GM21360 (cell line): Measurements from ENCODE around the gene RDM1.
"Not testable (repeated sequence)": the region's sequence is repeated elsewhere in the genome, so short reads cannot be mapped to it uniquely, and the experiment has no call there.

Experiments used
- ATAC-seq: cut with Tn5 transposase; IDR thresholded peaks from one replicate; pipeline ENCODE4 v1.9.1; 2021; ENCODE audit warnings: mild to moderate bottlenecking, moderate library complexity; ENCODE audit not compliant: unreplicated experiment

Gene RDM1, protein sequence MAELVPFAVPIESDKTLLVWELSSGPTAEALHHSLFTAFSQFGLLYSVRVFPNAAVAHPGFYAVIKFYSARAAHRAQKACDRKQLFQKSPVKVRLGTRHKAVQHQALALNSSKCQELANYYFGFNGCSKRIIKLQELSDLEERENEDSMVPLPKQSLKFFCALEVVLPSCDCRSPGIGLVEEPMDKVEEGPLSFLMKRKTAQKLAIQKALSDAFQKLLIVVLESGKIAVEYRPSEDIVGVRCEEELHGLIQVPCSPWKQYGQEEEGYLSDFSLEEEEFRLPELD

DNA sequence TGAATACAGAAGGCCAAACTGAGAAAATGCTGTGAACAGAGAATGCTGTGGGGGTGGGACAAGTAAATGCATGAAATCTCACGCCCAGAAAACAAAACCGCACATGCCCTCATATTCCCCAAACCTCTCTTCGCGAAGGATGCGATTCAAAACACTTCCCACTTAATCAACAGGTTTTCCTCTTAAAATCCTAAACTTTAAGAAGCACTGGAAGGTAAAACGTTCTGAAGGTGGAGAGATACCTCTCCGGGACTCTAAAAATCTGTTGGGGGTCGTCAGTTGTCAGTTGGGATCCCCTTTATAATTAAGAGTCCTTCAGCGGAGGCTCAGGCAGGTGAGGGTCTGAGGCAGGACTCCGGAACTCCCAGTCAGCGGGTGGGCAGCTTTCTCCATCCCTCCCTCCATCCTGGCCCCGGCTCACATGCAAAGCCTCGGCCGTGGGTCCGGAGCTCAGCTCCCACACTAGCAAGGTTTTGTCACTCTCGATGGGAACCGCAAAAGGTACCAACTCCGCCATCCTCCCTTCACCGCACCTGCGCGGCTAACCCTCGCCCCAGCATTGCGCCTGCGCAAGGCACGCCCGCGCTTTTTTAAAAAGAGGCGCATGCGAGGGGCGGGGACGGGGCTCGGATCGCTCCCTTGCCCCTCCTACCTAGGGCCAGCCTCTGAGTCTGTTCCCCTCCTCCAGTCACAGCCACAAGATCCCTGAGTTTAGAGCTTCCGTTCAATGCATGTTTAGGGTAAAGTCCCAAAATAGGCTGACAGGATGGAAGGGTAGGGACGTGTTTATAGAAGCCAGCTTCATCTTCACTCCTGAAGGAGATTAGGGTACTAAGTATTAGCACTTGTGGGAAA lies at the start of gene RDM1:
Gene RDM1, minus strand, starts transcription at position 563 of the 855 bp plus-strand sequence. Its CDS starts 46 bp downstream, at position 517.
- no peak for ATAC-seq

DNA sequence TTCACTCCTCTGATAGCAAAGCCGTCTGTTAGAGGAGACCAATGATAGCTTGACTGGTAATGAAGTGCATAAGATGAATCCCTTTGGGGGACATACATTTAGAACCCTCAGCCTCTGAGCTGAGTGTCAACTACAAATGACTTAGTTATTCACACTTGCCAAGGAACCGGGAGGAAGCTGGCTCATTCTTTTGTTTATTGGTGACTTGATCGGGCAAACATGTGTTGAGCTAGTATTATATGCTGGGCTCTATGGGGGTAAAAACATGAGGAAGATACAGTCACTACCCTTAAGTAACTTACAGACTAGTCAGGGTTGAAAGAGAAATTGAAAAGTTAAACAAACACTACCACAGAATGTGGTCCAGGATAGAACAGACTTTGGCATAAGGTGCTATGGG lies 47.8 kb upstream of the RDM1 start:
- no peak for ATAC-seq

DNA sequence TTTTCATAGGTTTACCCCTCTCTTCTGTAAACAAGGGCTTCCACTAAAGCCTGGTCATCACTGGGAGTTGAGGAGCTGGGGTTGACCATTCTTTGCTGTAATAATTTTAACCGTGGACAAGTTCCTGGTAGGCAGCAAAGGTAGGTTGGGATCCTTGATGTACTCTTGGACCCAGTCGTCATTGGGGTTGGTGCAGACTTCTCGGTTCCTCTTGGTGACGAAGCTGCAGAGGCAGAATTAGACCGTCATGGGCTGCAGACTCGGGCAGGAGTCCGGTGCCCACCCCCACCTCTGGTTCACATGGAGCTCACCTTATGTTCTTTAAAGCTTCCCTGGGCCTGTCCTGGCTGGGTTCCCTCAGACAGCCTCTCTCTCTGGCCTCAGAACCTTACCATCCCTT lies 46.9 kb upstream of the RDM1 start:
- no peak for ATAC-seq

DNA sequence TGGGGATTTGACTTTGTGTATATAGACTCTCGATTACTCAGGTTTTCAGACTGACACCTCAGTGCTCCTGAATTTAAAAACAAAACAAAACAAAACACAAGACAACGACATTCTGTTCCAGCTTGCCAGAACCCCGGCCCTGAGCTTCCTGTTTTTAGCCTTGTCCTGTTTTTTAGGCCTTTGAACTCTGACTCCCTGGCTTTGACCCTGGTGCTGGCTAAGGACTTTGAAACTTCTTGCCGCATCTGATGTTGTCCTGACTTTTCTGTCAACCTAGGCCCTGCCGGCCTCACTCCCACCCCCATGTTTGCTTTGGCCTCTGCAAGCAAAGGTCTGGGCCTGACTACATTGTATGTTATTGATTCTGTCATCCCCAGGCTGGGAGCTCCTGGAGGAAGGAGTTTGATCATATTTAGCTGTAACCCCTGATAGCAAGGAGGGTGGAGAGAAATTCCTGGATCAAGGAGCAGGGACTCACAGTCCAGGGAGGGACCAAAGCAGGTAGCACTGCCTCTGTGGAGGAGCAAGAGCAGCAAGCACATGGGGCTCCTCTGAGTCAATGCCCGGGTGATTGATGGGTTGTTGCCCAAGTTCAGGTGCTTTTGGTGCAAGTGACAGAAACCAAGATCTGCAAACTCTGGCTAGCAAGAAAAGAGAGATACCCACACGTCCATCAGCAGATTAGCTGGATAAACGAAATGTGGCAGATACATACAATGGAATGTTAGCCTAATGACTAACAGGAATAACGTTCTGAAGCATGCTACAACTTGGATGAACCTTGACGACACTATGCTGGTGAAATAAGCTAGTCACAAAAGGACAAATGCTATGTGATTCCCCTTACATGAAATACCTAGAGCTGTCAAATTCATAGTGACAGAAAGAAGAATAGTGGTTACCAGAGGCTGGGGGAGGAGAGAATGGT lies 43.0 kb upstream of the RDM1 start:
- ATAC-seq, result no peak

DNA sequence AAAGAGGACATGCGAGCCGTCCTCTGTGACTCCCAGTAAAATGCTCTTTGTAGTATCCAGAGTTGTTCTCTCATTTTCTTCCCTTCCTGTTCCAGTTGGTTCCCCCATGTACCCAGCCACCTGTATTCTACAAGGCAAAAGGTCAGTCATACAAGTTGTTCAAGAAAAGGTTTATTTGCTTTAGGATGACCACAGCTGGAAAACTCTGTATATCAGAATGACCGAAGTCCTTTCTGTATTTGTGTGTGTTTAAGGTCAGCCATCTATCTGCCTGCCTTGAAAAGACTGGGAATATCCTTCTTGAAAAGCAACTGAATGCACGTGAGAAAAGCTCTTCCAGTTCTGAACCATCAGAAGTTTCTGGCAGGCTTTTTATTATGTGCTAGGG lies 42.4 kb upstream of the RDM1 start:
- no peak for ATAC-seq

DNA sequence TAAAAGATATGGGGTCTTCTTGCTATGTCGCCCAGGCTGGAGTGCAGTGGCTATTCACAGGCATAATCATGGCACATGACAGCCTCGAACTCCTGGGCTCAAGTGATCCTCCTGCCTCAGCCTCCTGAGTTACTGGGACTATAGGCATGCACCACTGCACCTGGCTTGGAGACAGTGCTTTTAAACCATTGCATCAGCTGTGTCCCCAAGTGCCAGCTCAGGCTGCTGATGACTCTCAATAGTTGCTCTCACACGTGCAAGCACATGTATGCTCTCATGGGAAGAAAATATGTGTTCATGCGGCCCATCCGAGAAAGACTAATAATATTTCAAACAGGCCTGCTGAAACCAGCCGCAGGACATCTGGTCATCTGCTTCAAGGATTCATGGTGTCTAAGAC lies 42.0 kb upstream of the RDM1 start:
- no peak for ATAC-seq

DNA sequence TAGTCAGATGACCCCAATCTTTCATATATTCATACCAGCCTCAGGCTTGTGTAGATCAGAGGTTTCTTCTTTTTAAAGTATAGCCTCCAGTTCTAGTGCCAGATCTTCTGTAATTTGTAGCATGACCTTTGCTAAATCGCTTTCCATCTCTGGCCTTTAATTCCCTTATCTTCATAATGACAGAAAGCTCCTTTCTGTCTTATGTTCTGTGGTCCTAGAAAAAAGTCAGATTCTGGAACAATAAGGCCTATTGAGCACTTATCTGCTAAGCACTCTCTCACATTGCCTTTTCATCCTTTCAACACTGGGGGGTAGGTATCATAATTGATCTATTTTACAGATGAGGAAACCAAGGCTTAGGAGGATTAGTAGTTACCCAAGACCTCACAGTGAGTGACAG lies 41.5 kb upstream of the RDM1 start:
- ATAC-seq, result no peak

DNA sequence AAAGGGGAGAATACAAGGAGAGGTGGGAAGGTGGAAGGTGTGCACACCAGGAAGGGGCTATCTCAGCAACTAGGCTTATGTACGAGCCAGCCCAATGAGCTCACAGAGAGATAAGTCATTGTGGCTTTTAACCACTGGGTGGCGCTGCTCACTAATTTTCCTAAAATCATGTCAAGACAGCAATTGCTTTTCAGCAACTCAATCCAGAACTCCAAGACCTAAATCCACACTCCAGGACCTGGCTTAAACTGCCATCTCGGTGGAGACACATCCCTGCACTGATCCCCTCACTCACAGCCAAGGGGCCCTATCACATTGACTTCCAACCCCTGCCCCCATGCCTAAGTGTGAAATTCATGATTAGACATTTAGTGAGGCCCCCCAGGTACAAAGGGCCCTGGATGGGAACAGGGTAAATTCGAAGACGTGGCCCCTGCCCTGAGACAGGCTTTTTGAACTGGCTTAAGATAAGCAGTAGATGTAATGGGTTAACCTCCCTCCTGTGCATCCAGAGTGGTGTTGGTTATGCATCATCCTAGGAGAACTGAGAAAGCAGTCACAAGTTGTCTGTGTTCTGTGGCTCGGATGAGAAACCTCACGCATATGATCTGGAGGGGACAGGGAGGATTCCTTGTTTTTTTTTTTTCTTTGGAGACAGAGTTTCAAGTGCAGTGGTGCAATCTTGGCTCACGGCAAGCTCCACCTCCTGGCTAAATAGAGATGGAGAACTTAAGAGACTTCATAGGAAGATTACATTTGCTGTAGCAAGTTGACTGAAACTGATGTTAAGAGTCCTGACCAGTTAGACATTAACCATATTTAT lies 39.2 kb upstream of the RDM1 start:
- ATAC-seq, result no peak

DNA sequence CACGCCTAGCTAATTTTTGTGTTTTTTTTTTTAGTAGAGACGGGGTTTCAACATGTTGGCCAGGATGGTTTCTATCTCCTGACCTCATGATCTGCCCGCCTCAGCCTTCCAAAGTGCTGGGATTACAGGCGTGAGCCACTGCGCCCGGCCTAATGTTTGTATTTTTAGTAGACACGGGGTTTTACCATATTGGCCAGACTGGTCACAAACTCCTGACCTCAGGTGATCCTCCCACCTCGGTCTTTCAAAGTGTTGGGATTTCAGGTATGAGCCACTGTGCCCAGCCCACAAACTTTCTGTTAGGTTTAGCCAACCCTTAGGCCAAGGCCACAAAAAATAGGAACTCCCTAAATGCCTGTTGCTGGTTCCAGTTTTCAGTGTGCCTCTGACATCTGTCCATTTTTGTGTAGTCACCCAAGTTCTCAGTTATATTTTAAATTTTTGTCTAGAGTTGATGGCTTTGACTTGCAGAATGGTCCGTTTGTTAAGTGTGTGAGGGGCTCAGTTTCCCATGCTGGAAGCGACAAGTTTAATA lies 38.0 kb upstream of the RDM1 start:
- no peak for ATAC-seq

DNA sequence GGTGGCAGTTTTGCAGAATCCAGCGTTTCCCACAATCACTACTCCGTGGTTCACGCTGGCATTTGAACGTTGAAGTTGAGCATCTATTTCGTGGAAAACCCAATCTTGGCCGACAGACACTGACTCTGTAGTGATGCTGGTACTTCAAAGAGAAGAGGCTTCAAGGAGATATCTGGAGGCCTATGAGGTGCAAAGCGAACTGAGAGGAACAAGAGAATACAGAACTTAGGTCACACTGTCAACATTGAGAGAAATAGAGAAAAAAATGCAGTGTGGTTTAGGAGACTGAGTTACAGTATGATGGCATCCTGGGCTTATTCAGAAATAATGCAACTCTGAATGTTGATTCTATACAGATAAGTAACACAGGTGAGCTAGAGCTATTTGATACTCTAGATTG lies 34.7 kb upstream of the RDM1 start:
- no peak for ATAC-seq

DNA sequence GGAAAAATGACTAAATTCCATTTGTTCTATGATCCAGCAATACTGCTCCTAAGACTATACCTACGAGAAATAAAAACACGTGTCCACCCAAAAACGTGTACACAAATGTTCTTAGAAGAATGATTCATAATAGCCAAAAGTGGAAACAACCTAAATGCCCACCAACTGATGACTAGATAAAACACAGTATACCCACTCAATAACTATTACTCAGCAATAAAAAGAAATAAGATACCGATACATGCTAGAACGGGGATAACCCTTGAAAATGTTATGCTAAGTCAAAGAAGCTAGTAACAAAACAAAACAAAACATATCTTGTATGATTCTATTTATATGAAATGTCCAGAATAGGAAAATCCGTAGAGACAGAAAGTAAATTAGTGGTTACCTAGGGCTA lies 33.1 kb upstream of the RDM1 start:
- no peak for ATAC-seq

DNA sequence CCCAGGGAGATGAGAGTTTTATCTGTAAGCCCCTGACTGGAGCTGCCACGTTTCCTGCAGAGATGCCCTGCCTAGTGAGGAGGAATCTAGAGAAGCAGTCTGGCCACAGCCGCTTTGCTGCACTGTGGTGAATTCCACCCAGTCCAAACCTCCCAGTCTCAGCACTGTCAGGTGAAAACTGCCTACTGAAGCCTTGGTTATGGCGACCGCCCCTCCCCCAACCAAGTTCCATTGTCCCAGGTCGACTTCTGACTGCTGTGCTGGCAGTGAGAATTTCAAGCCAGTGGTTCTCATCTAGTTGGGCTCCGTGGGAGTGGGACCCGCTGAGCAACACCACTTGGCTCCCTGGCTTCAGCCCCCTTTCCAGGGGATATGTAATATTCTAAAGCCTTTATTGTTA lies 23.1 kb upstream of the RDM1 start:
- ATAC-seq, result no peak

DNA sequence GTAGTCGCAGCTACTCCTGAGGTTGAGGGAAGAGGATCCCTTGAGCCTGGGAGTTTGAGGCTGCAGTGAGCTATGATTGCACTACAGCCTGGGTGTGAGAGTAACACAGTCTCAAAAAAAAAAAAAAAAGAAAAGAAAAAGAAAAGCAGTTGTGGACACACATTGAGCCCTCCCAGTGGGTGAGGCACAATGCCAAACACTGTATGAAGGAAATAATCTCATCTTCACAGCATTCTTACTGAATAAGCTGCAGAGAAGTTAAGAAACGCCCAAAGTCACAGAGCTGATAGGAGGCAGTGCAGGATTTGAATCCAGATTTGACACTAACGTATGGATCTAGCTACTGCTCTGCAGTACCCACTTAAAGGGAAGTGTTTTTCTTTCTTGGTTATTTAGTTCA lies 18.8 kb upstream of the RDM1 start:
- no peak for ATAC-seq

DNA sequence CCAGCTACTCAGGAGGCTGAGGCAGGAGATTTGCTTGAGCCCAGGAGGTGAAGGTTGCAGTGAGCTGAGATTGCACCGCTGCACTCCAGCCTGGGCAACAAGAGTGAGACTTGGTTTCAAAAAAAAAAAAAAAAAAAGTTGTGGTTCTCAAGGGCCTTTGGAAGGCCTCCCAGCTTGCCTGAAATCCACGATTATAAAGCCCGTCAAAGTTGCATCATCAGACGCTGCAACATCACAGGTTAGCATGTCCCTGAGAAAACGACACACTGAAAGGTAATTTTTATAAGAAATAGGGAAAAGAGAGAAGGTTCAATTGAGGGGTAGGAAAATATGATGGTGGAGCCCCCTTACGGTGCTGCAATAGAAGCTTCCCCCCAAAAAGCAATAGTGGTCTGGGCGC lies 17.5 kb upstream of the RDM1 start:
- no peak for ATAC-seq

DNA sequence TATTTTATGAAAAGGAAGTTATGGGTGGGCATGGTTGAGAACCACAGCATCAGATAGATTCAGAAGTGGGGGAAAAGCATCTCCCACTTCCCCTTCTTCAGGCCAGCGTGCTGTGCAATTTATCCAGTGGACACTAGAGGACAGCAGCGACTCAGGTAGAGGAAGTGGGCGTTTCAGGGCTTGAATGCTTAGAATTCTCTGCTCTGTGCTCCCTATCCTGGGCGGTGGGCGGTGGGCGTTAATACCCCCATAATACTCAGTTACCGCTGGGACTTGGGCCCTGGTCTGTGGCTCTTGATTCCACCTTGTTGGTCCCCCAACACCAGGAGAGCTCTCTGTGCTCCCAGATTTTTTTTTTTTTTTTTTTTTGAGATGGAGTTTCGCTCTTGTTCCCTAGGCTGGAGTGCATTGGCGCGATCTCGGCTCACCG lies 16.6 kb upstream of the RDM1 start:
- ATAC-seq, result no peak

DNA sequence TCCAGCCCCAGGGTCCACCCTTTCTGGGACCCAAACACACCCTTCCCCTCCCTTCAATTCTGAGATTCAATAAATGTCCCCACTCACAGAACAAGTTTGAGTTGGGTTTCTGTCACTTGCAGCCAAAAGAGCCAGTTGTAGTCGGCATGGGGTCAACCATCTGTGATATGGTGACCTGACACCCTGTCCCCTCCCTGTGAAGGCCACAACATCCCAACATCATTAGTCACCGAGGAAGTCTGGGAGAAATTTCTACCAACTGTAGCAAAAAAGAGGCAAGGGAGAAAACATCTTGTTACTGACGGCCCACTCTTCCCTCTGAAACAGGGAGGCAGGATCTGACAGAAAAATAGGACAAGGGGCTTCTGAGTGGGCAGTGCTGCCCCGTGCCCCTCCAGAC lies 13.6 kb upstream of the RDM1 start:
- ATAC-seq, result no peak

DNA sequence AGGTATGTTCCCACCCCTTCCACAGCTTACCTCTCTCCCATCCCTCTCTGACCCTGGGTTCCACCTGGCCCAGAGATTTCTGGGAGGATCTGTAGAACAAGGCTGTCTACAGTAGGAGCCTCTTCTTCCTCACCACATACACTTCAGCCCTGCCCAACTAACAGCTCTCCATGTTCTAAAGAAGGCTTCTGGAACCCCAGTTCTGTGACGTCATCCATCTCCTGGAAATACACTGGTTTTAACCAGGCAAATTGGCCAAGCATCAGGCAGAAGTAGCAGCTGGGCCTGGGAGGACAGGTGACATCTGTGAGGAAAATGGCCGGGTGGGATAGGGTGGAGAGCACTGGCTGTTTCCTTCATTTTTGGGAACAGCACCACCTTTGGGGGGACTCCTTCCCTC lies 13.0 kb upstream of the RDM1 start, which contains the start of gene LYZL6:
Gene LYZL6, minus strand, starts transcription at position 177 of the 400 bp plus-strand sequence. CDS start 4,357 bp downstream, outside the sequence.
- ATAC-seq, result no peak

DNA sequence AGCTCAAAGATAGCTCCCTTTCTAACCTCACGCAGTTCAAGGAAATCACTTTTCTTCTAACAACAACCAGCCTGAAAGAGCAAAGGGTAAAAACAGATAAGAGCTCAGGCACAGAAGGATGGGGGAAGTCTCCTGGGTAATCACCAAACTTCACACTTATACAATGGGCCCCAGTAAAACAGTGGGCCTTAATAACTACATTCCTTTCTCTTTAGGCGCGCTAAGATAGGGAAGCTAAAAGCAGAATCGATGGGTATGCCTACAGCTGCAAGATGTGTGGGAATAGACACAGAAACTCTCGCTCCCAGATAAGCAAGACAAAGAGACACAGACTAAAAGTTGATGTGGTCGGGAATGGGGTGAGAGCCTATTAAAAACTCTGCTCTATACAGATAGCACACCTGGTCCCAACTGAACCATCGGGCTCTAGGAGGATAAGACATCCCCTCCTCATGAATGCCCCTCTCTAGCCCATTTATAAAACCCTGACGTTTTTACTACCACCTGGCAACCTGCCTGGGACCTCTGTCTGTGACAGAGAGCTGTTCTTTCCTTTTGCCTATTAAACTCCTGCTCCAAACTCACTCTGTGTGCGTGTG lies 12.1 kb upstream of the RDM1 start:
- ATAC-seq, result no peak

DNA sequence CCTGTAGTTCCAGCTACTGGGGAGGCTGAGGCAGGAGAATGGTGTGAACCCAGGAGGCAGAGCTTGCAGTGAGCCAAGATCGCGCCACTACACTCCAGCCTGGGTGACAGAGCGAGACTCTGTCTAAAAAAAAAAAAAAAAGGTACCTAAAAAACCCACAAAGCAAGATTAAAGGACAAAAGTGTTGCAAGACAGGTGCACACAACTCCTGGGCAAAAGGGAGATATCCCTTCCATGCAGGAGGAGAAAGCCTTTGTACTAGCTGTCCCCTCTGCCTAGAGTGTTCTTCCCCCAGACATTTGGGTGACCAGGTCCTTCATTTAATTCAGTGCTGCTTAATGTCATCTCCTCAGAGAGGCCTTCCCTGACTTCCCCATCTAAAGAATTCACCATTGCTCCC lies 7.9 kb upstream of the RDM1 start:
- ATAC-seq, result not testable (repeated sequence)

DNA sequence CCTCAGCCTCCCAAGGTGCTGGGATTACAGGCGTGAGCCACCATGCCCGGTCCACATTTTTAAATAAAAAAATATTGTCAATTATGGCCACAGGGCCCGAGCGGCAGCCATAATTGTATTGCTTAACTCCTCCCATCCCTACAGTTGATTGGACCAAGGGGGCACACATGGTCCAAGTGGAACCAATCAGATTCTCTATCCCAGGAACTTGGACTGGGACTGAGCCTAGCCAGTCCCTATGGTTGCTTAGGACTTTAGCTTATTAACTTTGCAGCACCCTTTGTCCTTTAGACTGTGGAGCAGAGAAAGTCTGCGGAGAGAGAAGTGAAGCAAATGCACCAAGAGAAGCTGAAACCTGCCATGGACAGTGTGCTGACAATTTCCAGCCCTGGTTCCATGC lies 5.5 kb upstream of the RDM1 start:
- no peak for ATAC-seq
